ENCODE results near the gene CALY. TPM values are rescaled to one million over a fixed set of nuclear protein-coding genes. Genes with fewer than 3 reads are reported as not detected.

The CALY gene
- total and polyA plus RNA-seq, 8 donors, result 0.75 to 17.8 (median 3.2) TPM

- Histone ChIP-seq H3K36me3 (peaks cover 6 to 40% (median 16%) of the 10 kb centered on the region in 3 donors), H3K27ac (no peak overlapping the region), H3K27me3 (no peaks in the 10 kb centered on the region), H3K4me1 (peaks cover 10 to 20% (median 10%) of the 10 kb centered on the region in 3 donors), H3K4me3 (no peak overlapping the region), H3K9me3 (no peaks in the 10 kb centered on the region)
- WGBS, 2 donors, result 89 to 96% methylated on average over 13 of the region's 13 CpGs
- intact Hi-C loops (cut with DNase I), result no loop called here
- DNase-seq (peak in 1 of 6 donors; percentile 20), ATAC-seq (no peak), FAIRE-seq (no peak)
- TF ChIP-seq CTCF (IDR thresholded peaks at IDR 0.05), result no peak
These were observed 26.1 kb upstream of the CALY start for GRCh38 chr10:133362846-133363245.

- intact Hi-C loops (cut with DNase I), result no loop called here
- no peaks in the 10 kb centered on the region for H3K27me3 ChIP-seq
- H3K27ac ChIP-seq, result no peak overlapping the region
- H3K4me1 ChIP-seq, result peaks cover 10 to 20% (median 10%) of the 10 kb centered on the region in 3 donors
- H3K9me3 ChIP-seq, result no peaks in the 10 kb centered on the region
- peaks cover 6 to 37% (median 14%) of the 10 kb centered on the region in 3 donors for H3K36me3 ChIP-seq
- ATAC-seq (no peak), FAIRE-seq (no peak), DNase-seq (no peak)
- 88% methylated on average over 18 of the region's 18 CpGs for WGBS, 2 donors
- no peak overlapping the region for H3K4me3 ChIP-seq
- TF ChIP-seq CTCF (IDR thresholded peaks at IDR 0.05), result no peak
These were observed 25.2 kb upstream of the CALY start for GRCh38 chr10:133361773-133362441.

- Histone ChIP-seq H3K4me1 (peaks cover 10 to 20% (median 10%) of the 10 kb centered on the region in 3 donors), H3K27ac (no peak overlapping the region), H3K4me3 (no peak overlapping the region), H3K9me3 (no peaks in the 10 kb centered on the region), H3K27me3 (no peaks in the 10 kb centered on the region), H3K36me3 (peaks cover 6 to 30% (median 7%) of the 10 kb centered on the region in 3 donors)
- no peak for TF ChIP-seq CTCF (IDR thresholded peaks at IDR 0.05)
- ATAC-seq (no peak), DNase-seq (no peak), FAIRE-seq (no peak)
- WGBS, 2 donors, result 95 to 96% methylated on average over 5 of the region's 5 CpGs
- intact Hi-C loops (cut with DNase I), result no loop called here
These were observed 24.5 kb upstream of the CALY start for GRCh38 chr10:133361227-133361626.

- peaks cover 0 to 19% (median 0%) of the 10 kb centered on the region in 3 donors for H3K36me3 ChIP-seq
- no peak for FAIRE-seq
- peak overlapping the region in 1 of 4 donors; percentile 32 for H3K27ac ChIP-seq
These were observed 23.4 kb upstream of the CALY start for GRCh38 chr10:133359972-133360610.

More at GRCh38 chr10:133359972-133360610, 23.4 kb upstream of the CALY start:
- DNase-seq (peak in 3 of 6 donors; percentile 42 to 59 (median 53)), ATAC-seq (peak; percentile 6 to 71 (median 50))
- H3K27me3 ChIP-seq, result no peaks in the 10 kb centered on the region
- no peaks in the 10 kb centered on the region for H3K9me3 ChIP-seq
- peaks cover 10 to 20% (median 10%) of the 10 kb centered on the region in 3 donors for H3K4me1 ChIP-seq
- WGBS, 2 donors, result 34 to 36% methylated on average over 17 of the region's 17 CpGs
- no peak overlapping the region for H3K4me3 ChIP-seq
- no peak for TF ChIP-seq CTCF (IDR thresholded peaks at IDR 0.05)
- intact Hi-C loops (cut with DNase I), result no loop called here

Data from pancreas (tissue), 10 donors.